Brain microvascular endothelial cell (primary cell): ENCODE results near the gene TIMELESS.

Experiments used
- DNase-seq: peaks from one replicate; pipeline ENCODE4 v3.0.0-alpha.2; 2020
- H3K27ac ChIP-seq: fragments of 250-450 bp; sonication (Bioruptor Pico); 2 replicates; pipeline ENCODE4 v1.5.1; 2020; ENCODE audit warnings: mild to moderate bottlenecking, moderate library complexity
- H3K27me3 ChIP-seq: fragments of 250-450 bp; sonication (Bioruptor Pico); replicated peaks from 2 replicates; pipeline ENCODE4 v1.5.1; 2020; ENCODE audit warnings: mild to moderate bottlenecking
- H3K36me3 ChIP-seq: fragments of 250-450 bp; sonication (Bioruptor Pico); replicated peaks from 2 replicates; pipeline ENCODE4 v1.5.1; 2020; ENCODE audit warnings: mild to moderate bottlenecking
- H3K4me3 ChIP-seq: 2 replicates; pipeline ENCODE4 v1.5.1; 2011; ENCODE audit warnings: low read depth, mild to moderate bottlenecking, control low read depth, low read length, moderate library complexity
- in situ Hi-C: cut with HindIII; loops from 2 replicates; pipeline ENCODE4 v1.10.0; 2017; ENCODE audit warnings: low sequenced_read_pairs, low pct_ligation_motif_present
- TF ChIP-seq, protein P1 (sequence below): IDR thresholded peaks from 2 replicates; pipeline ENCODE4 v1.5.1; 2011; ENCODE audit warnings: low read depth, mild to moderate bottlenecking, moderate library complexity, low read length, control low read depth, inconsistent platforms; ENCODE audit errors: missing control alignments

The TIMELESS gene

GRCh38 chr12:56398324-56398723, 50.9 kb downstream of the TIMELESS start:
- DNase-seq, result no peak
- no peak overlapping the region for H3K4me3 ChIP-seq
- H3K36me3 ChIP-seq, result no peaks in the 10 kb centered on the region
- H3K27me3 ChIP-seq, result no peaks in the 10 kb centered on the region
- TF ChIP-seq, protein P1, sequence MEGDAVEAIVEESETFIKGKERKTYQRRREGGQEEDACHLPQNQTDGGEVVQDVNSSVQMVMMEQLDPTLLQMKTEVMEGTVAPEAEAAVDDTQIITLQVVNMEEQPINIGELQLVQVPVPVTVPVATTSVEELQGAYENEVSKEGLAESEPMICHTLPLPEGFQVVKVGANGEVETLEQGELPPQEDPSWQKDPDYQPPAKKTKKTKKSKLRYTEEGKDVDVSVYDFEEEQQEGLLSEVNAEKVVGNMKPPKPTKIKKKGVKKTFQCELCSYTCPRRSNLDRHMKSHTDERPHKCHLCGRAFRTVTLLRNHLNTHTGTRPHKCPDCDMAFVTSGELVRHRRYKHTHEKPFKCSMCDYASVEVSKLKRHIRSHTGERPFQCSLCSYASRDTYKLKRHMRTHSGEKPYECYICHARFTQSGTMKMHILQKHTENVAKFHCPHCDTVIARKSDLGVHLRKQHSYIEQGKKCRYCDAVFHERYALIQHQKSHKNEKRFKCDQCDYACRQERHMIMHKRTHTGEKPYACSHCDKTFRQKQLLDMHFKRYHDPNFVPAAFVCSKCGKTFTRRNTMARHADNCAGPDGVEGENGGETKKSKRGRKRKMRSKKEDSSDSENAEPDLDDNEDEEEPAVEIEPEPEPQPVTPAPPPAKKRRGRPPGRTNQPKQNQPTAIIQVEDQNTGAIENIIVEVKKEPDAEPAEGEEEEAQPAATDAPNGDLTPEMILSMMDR, result no peak
- in situ Hi-C loops, result no loop called here
- no peak overlapping the region for H3K27ac ChIP-seq

- TF ChIP-seq, protein P1, result no peak
- Histone ChIP-seq H3K36me3 (no peaks in the 10 kb centered on the region), H3K4me3 (no peak overlapping the region), H3K27me3 (no peaks in the 10 kb centered on the region), H3K27ac (no peak overlapping the region)
- no peak for DNase-seq
- in situ Hi-C loops, result no loop called here
These were observed 56.9 kb downstream of the TIMELESS start for GRCh38 chr12:56392331-56392730.

- TF ChIP-seq, protein P1, result no peak
- H3K4me3 ChIP-seq, result no peak overlapping the region
- no peak overlapping the region for H3K27ac ChIP-seq
- no peaks in the 10 kb centered on the region for H3K36me3 ChIP-seq
- no peaks in the 10 kb centered on the region for H3K27me3 ChIP-seq
- DNase-seq, result no peak
- in situ Hi-C loops, result no loop called here
These were observed 57.5 kb downstream of the TIMELESS start for GRCh38 chr12:56391721-56392120.

DNA sequence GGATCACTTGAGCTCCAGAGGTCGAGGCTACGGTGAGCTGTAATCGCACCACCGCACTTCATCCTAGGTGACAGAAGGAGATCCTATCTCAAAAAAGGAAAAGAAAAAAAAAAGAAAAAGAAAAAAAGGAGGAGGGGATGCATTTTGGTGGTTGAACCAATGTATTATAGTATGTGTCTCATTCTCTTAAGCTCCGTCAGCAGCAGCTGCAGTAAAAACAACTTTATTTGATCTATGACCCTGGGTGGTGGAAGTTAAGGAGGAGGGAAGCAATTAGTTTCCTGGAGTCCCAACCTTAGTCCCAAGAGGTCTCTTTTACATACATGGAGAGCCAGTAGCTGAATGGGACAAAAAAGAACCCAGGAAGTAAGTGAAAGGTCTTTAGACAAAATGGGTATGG, 59.8 kb downstream of the TIMELESS start:
- DNase-seq, result no peak
- in situ Hi-C loops, result no loop called here

DNA sequence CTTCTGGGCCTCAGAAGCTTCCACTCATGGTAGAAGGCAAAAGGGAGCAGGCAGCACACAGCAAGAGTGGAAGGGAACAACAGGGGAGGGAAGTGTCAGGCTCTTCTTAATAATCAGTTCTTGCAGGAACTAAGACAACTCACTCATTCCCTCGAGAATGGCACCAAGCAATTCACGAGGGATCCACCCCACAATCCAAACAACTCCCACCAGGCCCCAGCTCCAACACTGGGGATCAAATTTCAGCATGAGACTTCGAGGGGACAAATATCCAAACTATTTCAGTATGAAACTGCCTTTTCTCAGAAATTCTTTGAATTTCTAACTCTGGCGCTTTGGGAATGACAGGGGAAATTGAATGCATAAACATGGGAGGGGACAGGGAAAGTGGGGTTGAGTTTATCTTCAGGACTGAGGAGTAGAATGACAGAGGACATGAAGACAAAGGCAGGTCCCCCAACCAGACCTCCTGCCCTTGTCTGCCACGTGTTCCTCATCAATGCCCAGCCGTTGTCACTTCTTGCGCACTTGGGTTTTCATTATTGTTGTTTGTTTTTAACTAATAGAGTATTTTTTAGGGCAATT, 62.0 kb downstream of the TIMELESS start:
- TF ChIP-seq, protein P1, result no peak
- no peaks in the 10 kb centered on the region for H3K27me3 ChIP-seq
- no peak overlapping the region for H3K27ac ChIP-seq
- in situ Hi-C loops, result no loop called here
- peak; percentile 14 for DNase-seq
- no peaks in the 10 kb centered on the region for H3K36me3 ChIP-seq
- no peak overlapping the region for H3K4me3 ChIP-seq

More for the DNA sequence above, 59.8 kb downstream of the TIMELESS start:
- Histone ChIP-seq H3K36me3 (no peaks in the 10 kb centered on the region), H3K27ac (no peak overlapping the region), H3K4me3 (no peak overlapping the region), H3K27me3 (no peaks in the 10 kb centered on the region)
- TF ChIP-seq, protein P1, result no peak

GRCh38 chr12:56385873-56386272, 63.4 kb downstream of the TIMELESS start:
- Histone ChIP-seq H3K27ac (no peak overlapping the region), H3K4me3 (no peak overlapping the region), H3K36me3 (no peaks in the 10 kb centered on the region), H3K27me3 (no peaks in the 10 kb centered on the region)
- no peak for DNase-seq
- in situ Hi-C loops, result no loop called here
- TF ChIP-seq, protein P1, result no peak
